ENCODE data around the gene TLR4.

TLR4 gene

GRCh38 chr9:117704024-117704575, at the start of gene TLR4:
TSS of gene TLR4 (plus strand) at chr9:117704403. CDS start at chr9:117704473, 70 bp downstream.
- DNase-seq: no peak

- DNase-seq: no peak
Measured at GRCh38 chr9:117656002-117656401, 48.2 kb upstream of the TLR4 start.

DNA sequence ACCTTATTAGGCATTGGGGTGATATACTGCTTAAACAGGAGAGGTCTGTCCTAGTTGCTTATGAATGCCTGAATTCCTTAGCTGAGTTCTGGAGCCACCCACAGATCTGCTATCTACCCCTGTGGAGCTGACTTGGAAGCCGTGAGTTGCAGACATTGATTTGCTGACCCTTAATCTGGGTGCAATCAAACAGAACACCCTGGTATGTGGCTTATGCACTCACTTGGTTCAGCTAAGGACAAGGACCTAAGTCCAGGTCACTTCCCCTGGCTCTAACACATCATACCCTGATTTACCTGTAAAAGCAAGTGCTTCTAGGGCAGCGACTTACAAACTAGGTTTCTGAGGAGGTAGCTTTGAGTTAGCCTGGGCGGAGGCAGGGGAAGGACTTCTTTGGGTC, 41.6 kb upstream of the TLR4 start:
- no peak for DNase-seq

DNA sequence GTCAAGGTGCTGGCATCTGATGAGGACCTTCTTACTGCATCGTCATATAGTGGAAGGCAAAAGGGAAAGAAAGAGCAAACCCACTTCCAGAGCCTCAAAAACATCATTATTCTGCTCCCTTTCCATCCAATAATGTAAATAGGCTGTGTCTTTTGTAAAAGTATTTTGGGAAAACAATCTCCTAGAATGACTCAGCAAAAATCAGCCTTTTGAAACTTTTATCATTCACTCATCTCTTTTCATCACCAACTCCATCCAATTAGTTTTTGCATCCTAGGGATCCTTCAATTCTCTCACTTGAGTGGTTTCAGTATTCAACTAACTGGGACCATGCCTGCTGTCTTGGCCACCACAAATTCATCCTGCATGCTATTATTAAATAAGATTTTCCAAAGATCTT, 39.8 kb upstream of the TLR4 start:
- no peak for DNase-seq

DNA sequence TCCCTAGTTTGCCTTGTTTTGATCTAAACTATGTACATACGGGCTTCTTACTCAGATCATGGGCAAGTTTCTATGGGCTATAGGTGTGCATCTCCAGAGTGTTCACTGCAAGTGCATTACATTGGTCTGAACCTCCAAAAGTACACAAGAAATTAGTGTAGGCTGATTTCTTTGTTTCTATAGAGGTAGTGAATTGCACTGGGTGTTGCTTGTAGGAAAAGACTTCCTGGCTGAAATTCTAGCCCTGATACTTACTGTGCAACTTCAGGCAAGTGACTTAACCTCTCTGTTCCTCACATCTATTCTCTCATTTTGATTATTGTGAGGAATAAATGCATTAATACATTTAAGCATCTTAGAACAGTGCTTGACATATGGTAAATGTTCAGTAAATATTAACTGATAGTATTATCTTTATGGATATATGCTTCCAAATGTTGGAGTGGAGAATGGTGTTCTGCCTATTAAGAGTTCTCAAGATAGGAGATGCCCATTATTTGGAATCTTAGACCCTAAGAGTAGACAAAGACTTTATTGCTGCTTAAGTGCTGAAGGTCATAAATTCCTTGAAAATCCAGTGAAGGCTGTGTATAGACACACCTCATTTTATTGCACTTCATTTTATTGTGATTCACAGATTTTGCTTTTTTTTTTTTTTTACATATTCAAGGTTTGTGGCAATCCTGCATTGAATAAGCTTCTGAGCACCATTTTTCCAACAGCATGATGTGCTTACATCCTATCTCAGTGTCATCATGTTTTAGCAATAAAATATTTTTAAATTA, 38.4 kb upstream of the TLR4 start:
- no peak for DNase-seq

DNA sequence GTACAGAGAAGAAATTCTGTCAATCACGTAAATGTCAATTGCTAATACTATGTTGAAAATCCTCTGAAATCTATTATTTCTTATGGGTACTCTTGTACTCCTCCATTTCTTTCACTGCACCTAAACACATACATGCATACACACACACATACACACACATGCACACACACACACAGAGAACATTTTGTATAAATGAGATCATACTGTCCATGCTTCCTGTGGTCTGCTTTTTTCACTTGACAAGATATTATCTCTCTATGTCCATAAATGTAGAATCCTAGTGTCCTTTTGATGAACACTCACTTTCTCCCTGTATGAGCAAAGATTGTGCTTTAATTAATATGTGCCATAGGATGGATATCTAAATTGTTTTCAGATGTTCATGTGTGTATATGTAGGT, 32.7 kb upstream of the TLR4 start:
- no peak for DNase-seq

DNA sequence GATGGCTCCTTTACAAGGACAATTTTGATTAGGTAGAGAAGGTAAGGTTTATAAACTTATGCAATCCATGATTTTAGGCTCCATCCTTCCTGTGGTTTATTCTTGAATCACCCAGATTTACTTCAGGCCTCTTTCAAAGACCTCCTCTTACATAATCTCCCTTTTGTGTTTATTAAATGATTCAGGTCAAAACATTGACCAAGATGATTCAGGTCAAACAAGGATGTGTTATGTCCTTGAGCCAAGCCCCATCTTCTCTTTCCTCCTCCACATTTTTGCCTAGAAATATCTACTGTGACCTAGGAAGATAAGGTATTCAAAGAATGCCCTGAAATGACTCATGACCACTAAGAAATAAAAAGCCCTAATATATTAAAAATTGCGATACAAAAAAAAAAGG, 31.8 kb upstream of the TLR4 start:
- no peak for DNase-seq

DNA sequence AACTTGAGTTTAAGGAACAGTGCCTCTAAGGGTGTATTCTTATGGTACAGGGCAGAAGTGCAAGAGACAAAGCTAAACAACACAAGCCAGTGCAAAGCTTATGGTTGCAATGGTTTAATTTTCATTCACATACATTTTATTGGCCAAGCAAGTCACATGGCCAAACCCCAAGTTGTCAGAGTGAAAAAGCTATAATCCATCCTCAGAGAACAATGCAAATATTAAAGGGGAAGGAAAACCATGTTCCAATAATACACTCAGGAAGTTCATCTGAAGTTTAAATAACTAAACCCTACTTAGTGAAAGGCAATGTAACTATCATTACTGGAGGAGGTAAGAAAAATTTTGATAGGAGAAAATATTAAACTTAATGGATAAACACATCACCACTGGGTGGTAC, 26.6 kb upstream of the TLR4 start:
- no peak for DNase-seq

DNA sequence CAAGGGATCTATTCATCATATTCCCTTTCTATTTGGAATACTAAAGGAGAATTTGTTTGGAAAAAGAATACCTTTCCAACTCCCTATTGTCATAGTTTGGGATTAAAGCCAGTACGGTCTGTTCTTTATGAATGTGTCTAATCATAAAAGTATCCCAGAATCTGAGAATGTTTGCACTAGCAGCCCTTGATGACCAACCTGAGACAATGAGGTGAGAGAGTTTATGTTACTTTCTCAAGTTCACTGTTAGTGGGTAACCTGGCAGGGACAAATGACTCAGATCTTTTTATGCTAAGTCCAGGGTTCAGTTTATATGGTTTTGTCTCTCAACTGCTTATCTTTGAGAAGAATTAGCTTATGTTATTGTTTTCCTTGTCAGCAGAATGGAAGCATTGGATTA, 25.3 kb upstream of the TLR4 start:
- no peak for DNase-seq

GRCh38 chr9:117679416-117679815, 24.8 kb upstream of the TLR4 start:
- DNase-seq: no peak

- DNase-seq: no peak
Measured at GRCh38 chr9:117681888-117682287, 22.3 kb upstream of the TLR4 start.

DNA sequence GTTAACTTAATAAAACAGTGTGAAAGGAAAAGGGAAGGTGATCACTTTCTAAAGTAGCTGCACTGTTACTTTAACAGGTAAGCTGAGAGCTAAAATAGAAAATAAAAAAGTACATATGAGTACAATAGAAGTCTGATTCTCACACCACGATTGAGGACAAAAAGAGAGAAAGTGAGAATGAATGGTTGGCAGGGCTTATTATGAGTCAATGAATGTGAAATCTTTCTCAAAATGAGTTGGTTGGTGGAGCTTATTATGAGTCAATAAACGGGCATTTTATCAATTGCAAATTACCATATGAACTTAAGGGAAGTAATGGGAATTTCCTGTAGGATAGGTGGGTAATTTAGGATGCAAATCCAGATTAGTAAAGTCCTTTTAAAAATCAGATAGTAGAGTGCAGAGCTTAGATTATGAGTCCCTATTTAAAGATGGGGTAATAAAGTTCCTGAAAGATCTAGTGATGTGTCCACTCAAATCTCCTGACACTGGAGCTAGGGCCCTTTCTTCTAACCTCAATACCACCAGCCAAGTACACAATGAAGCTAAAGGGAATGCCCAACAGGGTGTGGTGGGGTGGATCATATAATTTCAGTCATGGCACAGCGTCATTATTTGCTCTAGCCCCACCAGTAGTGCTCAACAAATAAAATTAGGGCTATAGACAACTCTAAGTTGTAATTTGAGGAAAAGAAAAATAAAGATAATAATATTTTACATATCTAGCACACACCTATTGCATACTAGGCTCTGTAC, 21.1 kb upstream of the TLR4 start:
- no peak for DNase-seq

- DNase-seq: no peak
Measured at GRCh38 chr9:117687532-117687931, 16.7 kb upstream of the TLR4 start.

DNA sequence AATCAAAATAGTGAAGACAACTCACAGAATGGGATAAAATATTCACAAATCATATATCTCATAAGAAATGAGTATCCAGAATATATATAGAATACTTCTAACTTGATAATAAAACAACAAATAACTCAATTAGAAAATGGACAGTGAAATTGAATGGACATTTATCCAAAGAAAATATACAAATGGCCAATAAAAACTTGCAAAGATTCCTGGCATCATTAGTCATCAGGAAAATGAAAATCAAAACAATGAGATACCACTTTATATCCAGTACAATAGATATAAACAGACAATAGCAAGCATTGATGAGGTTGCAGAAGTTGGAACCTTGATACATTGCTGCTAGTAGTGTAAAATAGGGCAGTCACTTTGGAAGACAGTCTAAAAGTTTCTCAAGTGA, 12.8 kb upstream of the TLR4 start:
- no peak for DNase-seq

GRCh38 chr9:117696154-117696553, 8.0 kb upstream of the TLR4 start:
- DNase-seq: no peak

- DNase-seq: no peak
Measured at GRCh38 chr9:117697046-117697445, 7.2 kb upstream of the TLR4 start.

GRCh38 chr9:117703537-117703936, 666 bp upstream of the TLR4 start:
- DNase-seq: no peak

DNA sequence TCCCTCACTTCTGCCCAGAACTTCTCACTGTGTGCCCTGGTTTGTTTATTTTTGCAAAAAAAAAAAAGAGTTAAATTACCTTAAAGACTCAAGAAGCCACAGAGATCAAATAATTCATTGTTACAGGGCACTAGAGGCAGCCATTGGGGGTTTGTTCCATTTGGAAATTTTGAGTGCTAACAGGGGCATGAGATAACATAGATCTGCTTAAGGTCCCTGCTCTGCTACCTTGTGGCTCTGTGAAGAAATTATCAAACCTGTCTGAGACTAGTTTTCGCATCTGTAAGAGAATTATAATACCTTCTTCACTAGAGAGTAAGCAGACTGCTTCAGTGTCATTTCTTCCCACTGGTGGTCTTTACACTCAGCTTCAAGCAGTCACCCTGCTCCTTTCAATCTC, 394 bp downstream of the TLR4 start:
- no peak for DNase-seq

GRCh38 chr9:117705386-117705785, 1.2 kb downstream of the TLR4 start:
- no peak for DNase-seq

GRCh38 chr9:117706421-117707116, 2.4 kb downstream of the TLR4 start:
- DNase-seq: no peak

DNA sequence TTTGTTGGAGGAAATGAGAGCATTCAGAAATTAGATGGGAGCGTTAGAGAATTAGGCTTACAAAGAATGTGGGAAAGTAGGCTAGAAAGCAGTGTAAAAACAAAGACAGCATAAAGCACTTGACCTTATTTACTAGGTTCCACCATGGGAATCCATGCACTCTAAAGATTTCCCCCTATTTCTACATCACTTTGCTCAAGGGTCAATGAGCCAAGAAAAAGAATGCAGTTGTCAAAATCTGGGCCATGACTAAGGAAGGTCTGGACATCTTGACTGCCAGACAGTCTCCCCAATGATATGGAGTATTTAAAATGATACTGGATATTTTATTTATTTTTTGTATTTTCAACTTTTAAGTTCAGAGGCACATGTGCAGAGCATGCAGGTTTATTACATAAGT, 3.4 kb downstream of the TLR4 start:
- no peak for DNase-seq

DNA sequence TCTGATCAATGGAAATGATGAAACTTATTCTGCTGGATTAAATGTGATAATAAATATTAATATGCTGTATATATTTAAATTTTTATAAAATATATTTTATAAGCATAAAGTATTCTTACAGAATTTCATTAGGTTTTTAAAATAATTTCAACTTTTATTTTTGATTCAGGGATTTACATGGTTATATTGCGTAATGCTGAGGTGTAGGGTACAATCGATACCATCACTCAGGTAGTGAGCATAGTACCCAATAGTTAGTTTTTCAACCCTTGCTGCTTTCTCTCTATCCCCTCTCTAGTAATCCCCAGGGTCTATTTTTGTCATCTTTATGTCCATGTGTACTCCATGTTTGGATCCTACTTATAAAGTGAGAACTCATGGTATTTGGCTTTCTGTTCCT, 5.7 kb downstream of the TLR4 start:
- no peak for DNase-seq

DNA sequence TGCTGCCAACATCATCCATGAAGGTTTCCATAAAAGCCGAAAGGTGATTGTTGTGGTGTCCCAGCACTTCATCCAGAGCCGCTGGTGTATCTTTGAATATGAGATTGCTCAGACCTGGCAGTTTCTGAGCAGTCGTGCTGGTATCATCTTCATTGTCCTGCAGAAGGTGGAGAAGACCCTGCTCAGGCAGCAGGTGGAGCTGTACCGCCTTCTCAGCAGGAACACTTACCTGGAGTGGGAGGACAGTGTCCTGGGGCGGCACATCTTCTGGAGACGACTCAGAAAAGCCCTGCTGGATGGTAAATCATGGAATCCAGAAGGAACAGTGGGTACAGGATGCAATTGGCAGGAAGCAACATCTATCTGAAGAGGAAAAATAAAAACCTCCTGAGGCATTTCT, 10.1 kb downstream of the TLR4 start:
- DNase-seq: peak; percentile 2

All from stimulated activated CD4-positive, alpha-beta T cell treated with anti-CD3 and anti-CD28 coated beads, Interleukin-4, amount 100 ng/mL, for 1 hour (primary cell).